GM12878 (cell line): ENCODE results near the gene OR4S1. TPM values are rescaled to one million over a fixed set of nuclear protein-coding genes. Genes with fewer than 3 reads are reported as not detected.

Experiments used
- polyA plus RNA-seq, 11 experiments: library from polyadenylated mRNA; depleted of rRNA in 4 of 11; unstranded in 6 of 11; stranded (reverse) in 5 of 11; fragments of >200 nt; fragmentation: Nextera tagmentation in 4 of 11; fragmentation: Illumina TruSeq in 1 of 11; extraction: Ambion mirVana in 4 of 11; extraction: Trizol in 1 of 11; gene quantifications; 1 replicate in 1 of 11; 2 replicates in 10 of 11; pipeline versions ENCODE4 v1.2.1 to v1.2.3, GENCODE V29; 2011 to 2016; ENCODE audit warnings: inconsistent platforms in 2 of 11, missing spikeins in 2 of 11, low read depth in 1 of 11
- total RNA-seq, 4 experiments: library from RNA; depleted of rRNA in 3 of 4; stranded (reverse); fragments of >200 nt in 3 of 4; fragmentation: Illumina TruSeq in 1 of 4; extraction: Trizol in 1 of 4; gene quantifications; 2 replicates each; pipeline versions ENCODE4 v1.2.1 to v1.2.3, GENCODE V29; 2013 to 2021

OR4S1 gene
- total and polyA plus RNA-seq, 10 of the 15 experiments (the other 5 are each of a cell fraction or from before 2014, with no cell fraction given), result not detected

Other genes starting within 250 kb of the OR4S1 start
- gene OR4B1, start 89.4 kb upstream of the OR4S1 start, total RNA-seq (2014; rRNA removed), result not detected in 2 replicates
- not detected in 2 replicates for gene OR4B1, start 89.4 kb upstream of the OR4S1 start, total RNA-seq (2014; rRNA removed; fragmentation: Illumina TruSeq; extraction: Trizol)
- not detected in 2 replicates for gene OR4B1, start 89.4 kb upstream of the OR4S1 start, total RNA-seq (2021)
- gene OR4B1, start 89.4 kb upstream of the OR4S1 start, polyA plus RNA-seq (2011; rRNA removed), result not detected in 2 replicates
- gene OR4B1, start 89.4 kb upstream of the OR4S1 start, polyA plus RNA-seq (2014; fragmentation: Illumina TruSeq; extraction: Trizol), result not detected in 2 replicates
- not detected for gene OR4B1, start 89.4 kb upstream of the OR4S1 start, polyA plus RNA-seq (2014; fragmentation: Nextera tagmentation; extraction: Ambion mirVana)
- gene OR4B1, start 89.4 kb upstream of the OR4S1 start, polyA plus RNA-seq (2014; rRNA removed), result not detected in 2 replicates
- not detected for gene OR4B1, start 89.4 kb upstream of the OR4S1 start, polyA plus RNA-seq (2016; fragmentation: Nextera tagmentation; extraction: Ambion mirVana)
- not detected in 2 replicates for gene OR4X2, start 61.1 kb upstream of the OR4S1 start, total RNA-seq (2014; rRNA removed)
- not detected in 2 replicates for gene OR4X2, start 61.1 kb upstream of the OR4S1 start, total RNA-seq (2014; rRNA removed; fragmentation: Illumina TruSeq; extraction: Trizol)
- gene OR4X2, start 61.1 kb upstream of the OR4S1 start, total RNA-seq (2021), result not detected in 2 replicates
- not detected in 2 replicates for gene OR4X2, start 61.1 kb upstream of the OR4S1 start, polyA plus RNA-seq (2011; rRNA removed)
- not detected in 2 replicates for gene OR4X2, start 61.1 kb upstream of the OR4S1 start, polyA plus RNA-seq (2014; fragmentation: Illumina TruSeq; extraction: Trizol)
- gene OR4X2, start 61.1 kb upstream of the OR4S1 start, polyA plus RNA-seq (2014; fragmentation: Nextera tagmentation; extraction: Ambion mirVana), result not detected
- gene OR4X2, start 61.1 kb upstream of the OR4S1 start, polyA plus RNA-seq (2014; rRNA removed), result not detected in 2 replicates
- gene OR4X2, start 61.1 kb upstream of the OR4S1 start, polyA plus RNA-seq (2016; fragmentation: Nextera tagmentation; extraction: Ambion mirVana), result not detected
- not detected in 2 replicates for gene OR4X1, start 42.4 kb upstream of the OR4S1 start, total RNA-seq (2014; rRNA removed)
- gene OR4X1, start 42.4 kb upstream of the OR4S1 start, total RNA-seq (2014; rRNA removed; fragmentation: Illumina TruSeq; extraction: Trizol), result not detected in 2 replicates
- gene OR4X1, start 42.4 kb upstream of the OR4S1 start, total RNA-seq (2021), result not detected in 2 replicates
- gene OR4X1, start 42.4 kb upstream of the OR4S1 start, polyA plus RNA-seq (2011; rRNA removed), result not detected in 2 replicates
- gene OR4X1, start 42.4 kb upstream of the OR4S1 start, polyA plus RNA-seq (2014; fragmentation: Illumina TruSeq; extraction: Trizol), result not detected in 2 replicates
- not detected for gene OR4X1, start 42.4 kb upstream of the OR4S1 start, polyA plus RNA-seq (2014; fragmentation: Nextera tagmentation; extraction: Ambion mirVana)
- not detected in 2 replicates for gene OR4X1, start 42.4 kb upstream of the OR4S1 start, polyA plus RNA-seq (2014; rRNA removed)
- gene OR4X1, start 42.4 kb upstream of the OR4S1 start, polyA plus RNA-seq (2016; fragmentation: Nextera tagmentation; extraction: Ambion mirVana), result not detected
- not detected in 2 replicates for gene OR4C3, start 18.7 kb downstream of the OR4S1 start, total RNA-seq (2014; rRNA removed)
- not detected in 2 replicates for gene OR4C3, start 18.7 kb downstream of the OR4S1 start, total RNA-seq (2014; rRNA removed; fragmentation: Illumina TruSeq; extraction: Trizol)
- not detected in 2 replicates for gene OR4C3, start 18.7 kb downstream of the OR4S1 start, total RNA-seq (2021)
- gene OR4C3, start 18.7 kb downstream of the OR4S1 start, polyA plus RNA-seq (2011; rRNA removed), result not detected in 2 replicates
- not detected in 2 replicates for gene OR4C3, start 18.7 kb downstream of the OR4S1 start, polyA plus RNA-seq (2014; fragmentation: Illumina TruSeq; extraction: Trizol)
- gene OR4C3, start 18.7 kb downstream of the OR4S1 start, polyA plus RNA-seq (2014; fragmentation: Nextera tagmentation; extraction: Ambion mirVana), result not detected
- gene OR4C3, start 18.7 kb downstream of the OR4S1 start, polyA plus RNA-seq (2014; rRNA removed), result not detected in 2 replicates
- gene OR4C3, start 18.7 kb downstream of the OR4S1 start, polyA plus RNA-seq (2016; fragmentation: Nextera tagmentation; extraction: Ambion mirVana), result not detected
- gene OR4C5, start 60.2 kb downstream of the OR4S1 start, total RNA-seq (2014; rRNA removed), result not detected in 2 replicates
- gene OR4C5, start 60.2 kb downstream of the OR4S1 start, total RNA-seq (2014; rRNA removed; fragmentation: Illumina TruSeq; extraction: Trizol), result not detected in 2 replicates
- gene OR4C5, start 60.2 kb downstream of the OR4S1 start, total RNA-seq (2021), result not detected in 2 replicates
- not detected in 2 replicates for gene OR4C5, start 60.2 kb downstream of the OR4S1 start, polyA plus RNA-seq (2011; rRNA removed)
- gene OR4C5, start 60.2 kb downstream of the OR4S1 start, polyA plus RNA-seq (2014; fragmentation: Illumina TruSeq; extraction: Trizol), result not detected in 2 replicates
- gene OR4C5, start 60.2 kb downstream of the OR4S1 start, polyA plus RNA-seq (2014; fragmentation: Nextera tagmentation; extraction: Ambion mirVana), result not detected
- gene OR4C5, start 60.2 kb downstream of the OR4S1 start, polyA plus RNA-seq (2014; rRNA removed), result not detected in 2 replicates
- gene OR4C5, start 60.2 kb downstream of the OR4S1 start, polyA plus RNA-seq (2016; fragmentation: Nextera tagmentation; extraction: Ambion mirVana), result not detected
- not detected in 2 replicates for gene OR4A47, start 182.6 kb downstream of the OR4S1 start, total RNA-seq (2014; rRNA removed)
- not detected in 2 replicates for gene OR4A47, start 182.6 kb downstream of the OR4S1 start, total RNA-seq (2014; rRNA removed; fragmentation: Illumina TruSeq; extraction: Trizol)
- gene OR4A47, start 182.6 kb downstream of the OR4S1 start, total RNA-seq (2021), result not detected in 2 replicates
- gene OR4A47, start 182.6 kb downstream of the OR4S1 start, polyA plus RNA-seq (2011; rRNA removed), result not detected in 2 replicates
- gene OR4A47, start 182.6 kb downstream of the OR4S1 start, polyA plus RNA-seq (2014; fragmentation: Illumina TruSeq; extraction: Trizol), result not detected in 2 replicates
- not detected for gene OR4A47, start 182.6 kb downstream of the OR4S1 start, polyA plus RNA-seq (2014; fragmentation: Nextera tagmentation; extraction: Ambion mirVana)
- gene OR4A47, start 182.6 kb downstream of the OR4S1 start, polyA plus RNA-seq (2014; rRNA removed), result not detected in 2 replicates
- gene OR4A47, start 182.6 kb downstream of the OR4S1 start, polyA plus RNA-seq (2016; fragmentation: Nextera tagmentation; extraction: Ambion mirVana), result not detected